A673 (cell line): ENCODE data around the gene PDGFD. TPM values are rescaled to one million over a fixed set of nuclear protein-coding genes. Genes with fewer than 3 reads are reported as not detected.
A peak's percentile ranks its signal among the peaks of the same experiment; 100 is the strongest.

Experiments
- BruUV-seq: library from RNA; stranded (reverse); fragments of 400-500 nt; replicated peaks from 2 replicates; lab custom pipeline; 2021; lab: Mats Ljungman, UMichigan
- CTCF ChIA-PET: fragments of 300-600 bp; sonication (Branson Sonifier 250); formaldehyde crosslinking; loops from one replicate; lab custom pipeline; 2022; ENCODE audit warnings: antibody characterized with exemption; lab: Charles Lee
- POLR2A ChIA-PET: fragments of 300-600 bp; sonication (Branson Sonifier 250); formaldehyde crosslinking; loops from one replicate; lab custom pipeline; 2022; ENCODE audit warnings: antibody characterized with exemption; ENCODE audit not compliant: low non-redundant PET; lab: Charles Lee
- DNase-seq: peaks from one replicate; pipeline ENCODE4 v3.0.0-alpha.2; 2015; ENCODE audit warnings: low spot score
- H3K27ac ChIP-seq: fragments of 200-600 bp; sonication (generic); 2 replicates; pipeline ENCODE4 v1.5.1; 2016; ENCODE audit warnings: mixed run types, low read depth, mild to moderate bottlenecking, mixed read lengths, antibody characterized with exemption, low read length; ENCODE audit not compliant: poor library complexity, severe bottlenecking
- H3K27me3 ChIP-seq: fragments of 200-600 bp; sonication (generic); replicated peaks from 2 replicates; pipeline ENCODE4 v1.6.1; 2017; ENCODE audit warnings: mixed run types, low read depth, mild to moderate bottlenecking, mixed read lengths, antibody characterized with exemption, low read length; ENCODE audit not compliant: insufficient read depth, poor library complexity
- H3K36me3 ChIP-seq: fragments of 200-600 bp; sonication (generic); 2 replicates; pipeline ENCODE4 v1.6.1; 2016; ENCODE audit warnings: mixed run types, mild to moderate bottlenecking, mixed read lengths, antibody characterized with exemption, low read length; ENCODE audit not compliant: insufficient read depth, poor library complexity, severe bottlenecking
- H3K4me1 ChIP-seq: fragments of 200-600 bp; sonication (generic); 2 replicates; pipeline ENCODE4 v1.6.1; 2017; ENCODE audit warnings: mixed run types, mild to moderate bottlenecking, mixed read lengths, antibody characterized with exemption, low read length; ENCODE audit not compliant: insufficient read depth, poor library complexity, severe bottlenecking
- H3K4me3 ChIP-seq: fragments of 200-600 bp; sonication (generic); 2 replicates; pipeline ENCODE4 v1.5.1; 2016; ENCODE audit warnings: low read depth, mixed run types, mild to moderate bottlenecking, mixed read lengths, low read length; ENCODE audit not compliant: poor library complexity, severe bottlenecking
- H3K9me3 ChIP-seq: fragments of 200-600 bp; sonication (generic); 2 replicates; pipeline ENCODE4 v1.6.1; 2016; ENCODE audit warnings: mixed run types, low read depth, mild to moderate bottlenecking, mixed read lengths, antibody characterized with exemption, low read length; ENCODE audit not compliant: poor library complexity, severe bottlenecking
- CTCF ChIP-seq: fragments of 300-800, 200-600 bp; sonication (generic); conservative IDR thresholded peaks from 2 replicates; pipeline ENCODE4 v1.5.1; 2017; ENCODE audit warnings: low read depth, mild to moderate bottlenecking, antibody characterized with exemption, low read length, moderate library complexity, mixed read lengths
- EZH2 ChIP-seq: fragments of 200-600 bp; sonication (generic); IDR thresholded peaks from 2 replicates; pipeline ENCODE4 v1.6.1; 2017; ENCODE audit warnings: borderline replicate concordance, low read depth, mild to moderate bottlenecking, mixed read lengths, antibody characterized with exemption, low read length; ENCODE audit not compliant: poor library complexity, severe bottlenecking
- intact Hi-C: fragments of 100-400 bp; cut with micrococcal nuclease; formaldehyde crosslinking; loops from one replicate; pipeline ENCODE4 v1.10.0; 2022; ENCODE audit not compliant: unreplicated experiment
- total RNA-seq: library from RNA; stranded (reverse); gene quantifications from 2 replicates; pipeline ENCODE4 v1.2.3, GENCODE V29; 2021

The PDGFD gene
- total RNA-seq, 1 experiment from 2014 or later, result 6.1 TPM

- TF ChIP-seq EZH2 (no peak), CTCF (no peak)
- no peak overlapping the region for H3K27ac ChIP-seq
- CTCF ChIA-PET, result no interaction called here
- no peaks in the 10 kb centered on the region for H3K36me3 ChIP-seq
- H3K9me3 ChIP-seq, result no peaks in the 10 kb centered on the region
- H3K27me3 ChIP-seq, result no peaks in the 10 kb centered on the region
- no TSS peak for BruUV-seq
- intact Hi-C loops, result no loop called here
- POLR2A ChIA-PET, result no interaction called here
- peaks cover 7% of the 10 kb centered on the region for H3K4me1 ChIP-seq
- peak; percentile 25 for DNase-seq
- H3K4me3 ChIP-seq, result no peak overlapping the region
Observed at GRCh38 chr11:103897160-103897936, 266.6 kb downstream of the PDGFD start.

GRCh38 chr11:103895106-103895505 is 268.8 kb downstream of the PDGFD start:
- Histone ChIP-seq H3K27ac (no peak overlapping the region), H3K4me1 (peaks cover 11% of the 10 kb centered on the region), H3K27me3 (no peaks in the 10 kb centered on the region), H3K4me3 (no peak overlapping the region), H3K36me3 (no peaks in the 10 kb centered on the region), H3K9me3 (no peaks in the 10 kb centered on the region)
- POLR2A ChIA-PET, result no interaction called here
- BruUV-seq, result no TSS peak
- intact Hi-C loops, result no loop called here
- DNase-seq, result no peak
- TF ChIP-seq CTCF (no peak), EZH2 (no peak)
- CTCF ChIA-PET, result no interaction called here

- DNase-seq, result no peak
- Histone ChIP-seq H3K36me3 (no peaks in the 10 kb centered on the region), H3K4me1 (peaks cover 11% of the 10 kb centered on the region), H3K27ac (no peak overlapping the region), H3K9me3 (no peaks in the 10 kb centered on the region), H3K27me3 (no peaks in the 10 kb centered on the region), H3K4me3 (no peak overlapping the region)
- no peak for TF ChIP-seq EZH2
- TF ChIP-seq CTCF, result no peak
- POLR2A ChIA-PET, result no interaction called here
- CTCF ChIA-PET, result no interaction called here
- BruUV-seq, result no TSS peak
- intact Hi-C loops, result no loop called here
Observed at GRCh38 chr11:103894673-103895072, 269.3 kb downstream of the PDGFD start.
